Measurements from ENCODE around the gene MESP1.

The MESP1 gene

GRCh38 chr15:89775815-89776214 is 24.8 kb upstream of the MESP1 start:
- no peak for DNase-seq (ENCODE audit: low spot score)
- peak overlapping the region; percentile 60 for H3K27ac ChIP-seq
- ChIA-PET CTCF (interaction anchor here (0.7 to 1.6 kb wide), 4 partner anchors 14 to 438 kb away, joined by 3 to 4 read pairs (median 4); no protein-coding TSS in a partner anchor), POLR2A (ENCODE audit: low non-redundant PET) (no interaction called here)
- no peak for TF ChIP-seq CTCF (conservative IDR thresholded peaks at IDR 0.05; ENCODE audit: low read depth)

- TF ChIP-seq CTCF (conservative IDR thresholded peaks at IDR 0.05; ENCODE audit: low read depth) = no peak
- CTCF ChIA-PET = interaction anchor here (1.0 to 1.6 kb wide), 3 partner anchors 13 to 114 kb away, joined by 3 to 4 read pairs (median 3); no protein-coding TSS in a partner anchor
- H3K27ac ChIP-seq = no peak overlapping the region
- POLR2A ChIA-PET (ENCODE audit: low non-redundant PET) = no interaction called here
- DNase-seq (ENCODE audit: low spot score) = peak; percentile 41
Observed at GRCh38 chr15:89774492-89774891, 23.4 kb upstream of the MESP1 start.

- DNase-seq (ENCODE audit: low spot score) = no peak
- H3K27ac ChIP-seq = peak overlapping the region; percentile 13; the same call in 1 of the 2 replicates
- peak; percentile 50 for TF ChIP-seq CTCF (conservative IDR thresholded peaks at IDR 0.05; ENCODE audit: low read depth)
- ChIA-PET POLR2A (ENCODE audit: low non-redundant PET) (interaction anchor here (0.6 kb wide), 2 partner anchors 20 to 39 kb away, joined by 4 to 6 read pairs; no protein-coding TSS in a partner anchor), CTCF (interaction anchor here (0.6 to 1.5 kb wide), 5 partner anchors 12 to 1334 kb away, joined by 3 to 9 read pairs (median 3); no protein-coding TSS in a partner anchor)
Observed at GRCh38 chr15:89772932-89773583, 22.0 kb upstream of the MESP1 start.

GRCh38 chr15:89770041-89770440 is 19.0 kb upstream of the MESP1 start:
- ChIA-PET CTCF (interaction anchor here (1.4 kb wide), 1 partner anchor 105 kb away, joined by 3 read pairs; no protein-coding TSS in a partner anchor), POLR2A (ENCODE audit: low non-redundant PET) (no interaction called here)
- no peak for DNase-seq (ENCODE audit: low spot score)
- TF ChIP-seq CTCF (conservative IDR thresholded peaks at IDR 0.05; ENCODE audit: low read depth) = no peak
- 0 out of 2 replicates have a peak overlapping the region, but pooled peaks have one; percentile 15 for H3K27ac ChIP-seq

GRCh38 chr15:89769366-89769765 is 18.3 kb upstream of the MESP1 start:
- no peak for TF ChIP-seq CTCF (conservative IDR thresholded peaks at IDR 0.05; ENCODE audit: low read depth)
- ChIA-PET CTCF (no interaction called here), POLR2A (ENCODE audit: low non-redundant PET) (no interaction called here)
- no peak for DNase-seq (ENCODE audit: low spot score)
- H3K27ac ChIP-seq = no peak overlapping the region

- no peak overlapping the region for H3K27ac ChIP-seq
- POLR2A ChIA-PET (ENCODE audit: low non-redundant PET) = no interaction called here
- CTCF ChIA-PET = interaction anchor here (0.8 kb wide), 1 partner anchor 8 kb away, joined by 5 read pairs; no protein-coding TSS in a partner anchor
- no peak for DNase-seq (ENCODE audit: low spot score)
- TF ChIP-seq CTCF (conservative IDR thresholded peaks at IDR 0.05; ENCODE audit: low read depth) = no peak
Observed at GRCh38 chr15:89768071-89768500, 17.0 kb upstream of the MESP1 start.
